Mesenchymal stem cell (in vitro differentiated cells and primary cell): ENCODE data around the gene EVC2.

Source experiments
- DNase-seq: peaks from one replicate; pipeline ENCODE4 v3.0.0-alpha.2; 2013
- H2AFZ ChIP-seq: one replicate; pipeline ENCODE4 v1.6.1; 2013; ENCODE audit warnings: low read depth, mild to moderate bottlenecking, control low read depth, inconsistent platforms, low read length, moderate library complexity
- H2AK5ac ChIP-seq: 2 replicates; pipeline ENCODE4 v1.6.1; 2013; ENCODE audit warnings: low read length, moderate library complexity, mild to moderate bottlenecking, inconsistent platforms; ENCODE audit not compliant: severe bottlenecking
- H2BK120ac ChIP-seq: one replicate; pipeline ENCODE4 v1.6.1; 2013; ENCODE audit warnings: low read depth, mild to moderate bottlenecking, inconsistent platforms, low read length, moderate library complexity
- H2BK12ac ChIP-seq, 2 experiments: one replicate each; pipeline ENCODE4 v1.6.1; 2013; ENCODE audit warnings: inconsistent platforms in 2 of 2, low read length in 2 of 2, mild to moderate bottlenecking in 2 of 2, moderate library complexity in 2 of 2, control low read depth in 1 of 2
- H2BK15ac ChIP-seq: one replicate; pipeline ENCODE4 v1.6.1; 2013; ENCODE audit warnings: mild to moderate bottlenecking, low read depth, inconsistent platforms; ENCODE audit not compliant: poor library complexity, severe bottlenecking
- H2BK5ac ChIP-seq: 2 replicates; pipeline ENCODE4 v1.6.1; 2013; ENCODE audit warnings: low read depth, mild to moderate bottlenecking, low read length, control low read depth, inconsistent platforms; ENCODE audit not compliant: poor library complexity, severe bottlenecking
- H3K14ac ChIP-seq, 2 experiments: one replicate each; pipeline ENCODE4 v1.6.1; 2013; ENCODE audit warnings: inconsistent platforms in 2 of 2, low read length in 2 of 2, control low read depth in 1 of 2, mild to moderate bottlenecking in 1 of 2, moderate library complexity in 1 of 2
- H3K18ac ChIP-seq, 2 experiments: one replicate each; pipeline ENCODE4 v1.6.1; 2013; ENCODE audit warnings: inconsistent platforms in 2 of 2, low read length in 2 of 2, control low read depth in 1 of 2, low read depth in 1 of 2, mild to moderate bottlenecking in 1 of 2
- H3K23ac ChIP-seq, 2 experiments: one replicate each; pipeline ENCODE4 v1.6.1; 2013; ENCODE audit warnings: inconsistent platforms in 2 of 2, low read length in 2 of 2, mild to moderate bottlenecking in 2 of 2, moderate library complexity in 2 of 2, control low read depth in 1 of 2
- H3K27ac ChIP-seq: 2 replicates; pipeline ENCODE4 v1.5.1; 2013; ENCODE audit warnings: mild to moderate bottlenecking, moderate library complexity, low read length, control low read depth, inconsistent platforms; ENCODE audit not compliant: poor library complexity, severe bottlenecking
- H3K27me3 ChIP-seq, 2 experiments: 2 replicates each; pipeline versions ENCODE4 v1.6.1 to v1.7.0; 2013; ENCODE audit warnings: low read length in 2 of 2, mild to moderate bottlenecking in 2 of 2, moderate library complexity in 2 of 2, control low read depth in 1 of 2, inconsistent platforms in 1 of 2; ENCODE audit not compliant: control insufficient read depth in 1 of 2, insufficient read depth in 1 of 2
- H3K36me3 ChIP-seq, 2 experiments: 2 replicates each; pipeline versions ENCODE4 v1.6.1 to v1.7.0; 2013; ENCODE audit warnings: low read length in 2 of 2, control low read depth in 1 of 2, inconsistent platforms in 1 of 2, low read depth in 1 of 2, mild to moderate bottlenecking in 1 of 2; ENCODE audit not compliant: insufficient read depth in 2 of 2, control insufficient read depth in 1 of 2
- H3K4ac ChIP-seq, 2 experiments: one replicate each; pipeline ENCODE4 v1.6.1; 2013; ENCODE audit warnings: inconsistent platforms in 2 of 2, low read length in 2 of 2, mild to moderate bottlenecking in 2 of 2, moderate library complexity in 2 of 2, control low read depth in 1 of 2, low read depth in 1 of 2
- H3K4me1 ChIP-seq: 2 replicates; pipeline ENCODE4 v1.6.1; 2013; ENCODE audit warnings: low read depth, low read length, control low read depth; ENCODE audit not compliant: control insufficient read depth, insufficient read depth
- H3K4me2 ChIP-seq: 2 replicates; pipeline ENCODE4 v1.6.1; 2013; ENCODE audit warnings: low read length, mild to moderate bottlenecking, inconsistent platforms; ENCODE audit not compliant: poor library complexity, severe bottlenecking
- H3K4me3 ChIP-seq, 2 experiments: 2 replicates each; pipeline versions ENCODE4 v1.5.1 to v1.7.0; 2013; ENCODE audit warnings: low read length in 2 of 2, mild to moderate bottlenecking in 2 of 2, control low read depth in 1 of 2, low read depth in 1 of 2; ENCODE audit not compliant: insufficient read depth in 1 of 2
- H3K79me1 ChIP-seq: replicated peaks from 2 replicates; pipeline ENCODE4 v1.6.1; 2013; ENCODE audit warnings: mild to moderate bottlenecking, control low read depth, low read length, inconsistent platforms; ENCODE audit not compliant: poor library complexity, severe bottlenecking
- H3K9ac ChIP-seq: 2 replicates; pipeline ENCODE4 v1.7.0; 2013; ENCODE audit warnings: mild to moderate bottlenecking, low read length, moderate library complexity
- H3K9me3 ChIP-seq: 2 replicates; pipeline ENCODE4 v1.7.0; 2013; ENCODE audit warnings: mild to moderate bottlenecking, low read length; ENCODE audit not compliant: control insufficient read depth
- H4K8ac ChIP-seq: one replicate; pipeline ENCODE4 v1.6.1; 2013; ENCODE audit warnings: inconsistent platforms, mild to moderate bottlenecking, low read length, moderate library complexity
- H4K91ac ChIP-seq: one replicate; pipeline ENCODE4 v1.6.1; 2013; ENCODE audit warnings: mild to moderate bottlenecking, low read length, inconsistent platforms
- WGBS: methylation state at CpG from one replicate; pipeline ENCODE4 v1.1.7; 2013; ENCODE audit warnings: mixed read lengths; 5-methylcytosine and 5-hydroxymethylcytosine counted together

The EVC2 gene

DNA sequence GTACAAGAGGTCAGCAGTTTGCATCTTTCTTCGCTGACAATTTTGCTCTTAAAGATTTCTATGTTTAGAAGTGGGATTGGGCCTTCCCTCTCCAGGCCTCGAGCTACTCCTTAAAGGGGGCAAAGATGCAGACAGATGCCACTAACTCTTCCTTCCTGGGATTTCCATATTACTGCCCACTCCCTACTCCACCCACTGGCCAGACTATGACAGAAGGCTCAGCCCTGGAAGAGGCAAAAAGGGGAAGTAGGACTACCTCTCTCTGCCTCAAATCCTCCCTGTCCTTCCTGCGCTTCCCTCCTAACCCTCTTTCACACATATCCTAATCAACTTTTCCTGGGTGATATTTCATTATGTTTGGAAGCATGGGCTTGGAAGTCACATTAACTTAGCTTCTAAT, 58.3 kb downstream of the EVC2 start:
- Histone ChIP-seq H3K4me2 (no peak overlapping the region), H3K14ac (no peak overlapping the region), H2BK12ac (no peak overlapping the region), H3K36me3 (peaks cover 35 to 90% of the 10 kb centered on the region in 2 experiments), H2BK120ac (no peak overlapping the region), H3K27ac (no peak overlapping the region), H4K8ac (no peak overlapping the region), H2BK5ac (no peak overlapping the region), H3K79me1 (peaks cover 6% of the 10 kb centered on the region), H3K9me3 (no peaks in the 10 kb centered on the region), H2BK15ac (no peak overlapping the region), H3K4ac (no peak overlapping the region), H3K4me3 (no peak overlapping the region), H3K18ac (no peak overlapping the region), H3K23ac (no peak overlapping the region), H3K4me1 (no peaks in the 10 kb centered on the region), H3K27me3 (no peaks in the 10 kb centered on the region), H2AFZ (no peak overlapping the region), H3K9ac (no peak overlapping the region), H2AK5ac (no peak overlapping the region), H4K91ac (no peak overlapping the region)
- 92% methylated on average over 3 of the region's 3 CpGs for WGBS
- DNase-seq = no peak

DNA sequence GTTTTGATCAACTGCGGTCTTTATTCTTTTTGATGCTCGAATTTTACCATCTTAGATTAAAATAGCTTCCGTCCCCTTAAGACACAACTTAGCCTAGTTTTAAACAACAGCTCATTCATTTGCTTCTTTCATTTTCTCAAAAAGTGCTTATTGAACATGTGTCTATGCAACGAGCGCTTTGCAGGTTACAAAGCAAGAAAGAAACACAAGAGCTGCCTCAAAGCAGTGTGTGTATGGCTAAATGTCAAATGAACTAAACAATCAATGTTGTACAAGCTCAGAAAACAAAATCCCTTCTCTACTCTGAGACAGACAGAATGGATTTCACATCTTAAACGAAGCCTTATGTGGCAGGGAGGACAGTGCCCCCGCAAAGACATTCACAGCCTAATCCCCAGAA, 61.0 kb downstream of the EVC2 start:
- no peaks in the 10 kb centered on the region for H3K27me3 ChIP-seq

DNA sequence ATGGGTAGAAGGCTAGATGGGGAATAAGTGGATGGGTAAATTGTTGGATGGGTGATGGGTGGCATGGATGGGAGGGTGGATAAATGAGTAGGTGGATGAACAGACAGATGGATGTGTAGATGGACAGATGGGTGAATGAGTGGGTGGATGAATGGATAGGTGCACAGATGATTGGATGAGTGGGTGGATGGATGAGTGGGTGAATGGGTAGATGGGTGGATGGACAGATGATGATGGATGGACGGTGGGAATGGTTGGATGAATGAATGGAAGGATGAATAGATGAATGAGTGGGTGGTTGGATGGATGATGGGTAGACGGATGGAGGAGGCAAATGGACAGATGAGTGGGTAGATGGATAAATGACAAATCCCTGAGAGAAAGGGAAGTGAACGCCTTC, 68.3 kb downstream of the EVC2 start:
- Histone ChIP-seq H4K8ac (no peak overlapping the region), H3K79me1 (no peaks in the 10 kb centered on the region), H2BK12ac (no peak overlapping the region), H2AK5ac (no peak overlapping the region), H3K9ac (no peak overlapping the region), H2AFZ (no peak overlapping the region), H2BK120ac (no peak overlapping the region), H3K27ac (no peak overlapping the region), H3K4ac (no peak overlapping the region), H3K4me2 (no peak overlapping the region), H2BK15ac (no peak overlapping the region), H4K91ac (no peak overlapping the region), H3K4me3 (no peak overlapping the region), H3K18ac (no peak overlapping the region), H3K4me1 (peaks cover 8% of the 10 kb centered on the region), H3K9me3 (no peaks in the 10 kb centered on the region), H3K14ac (no peak overlapping the region), H3K23ac (no peak overlapping the region), H3K27me3 (no peaks in the 10 kb centered on the region), H3K36me3 (peaks cover 15 to 60% of the 10 kb centered on the region in 2 experiments), H2BK5ac (no peak overlapping the region)
- no peak for DNase-seq
- WGBS = 58% methylated on average over 2 of the region's 3 CpGs

More for the DNA sequence above, 61.0 kb downstream of the EVC2 start:
- Histone ChIP-seq H2AFZ (no peak overlapping the region), H4K8ac (no peak overlapping the region), H3K4me1 (no peaks in the 10 kb centered on the region), H3K9ac (no peak overlapping the region), H4K91ac (no peak overlapping the region), H2BK120ac (no peak overlapping the region), H2BK15ac (no peak overlapping the region), H3K79me1 (peaks cover 6% of the 10 kb centered on the region), H3K4ac (no peak overlapping the region), H3K4me2 (no peak overlapping the region), H3K27ac (no peak overlapping the region), H3K4me3 (no peak overlapping the region), H3K18ac (no peak overlapping the region), H3K9me3 (no peaks in the 10 kb centered on the region), H2BK12ac (no peak overlapping the region), H3K23ac (no peak overlapping the region), H2AK5ac (no peak overlapping the region), H2BK5ac (no peak overlapping the region), H3K36me3 (peaks cover 20 to 86% of the 10 kb centered on the region in 2 experiments), H3K14ac (no peak overlapping the region)
- WGBS = 95% methylated on average over 7 of the region's 7 CpGs
- DNase-seq = no peak

DNA sequence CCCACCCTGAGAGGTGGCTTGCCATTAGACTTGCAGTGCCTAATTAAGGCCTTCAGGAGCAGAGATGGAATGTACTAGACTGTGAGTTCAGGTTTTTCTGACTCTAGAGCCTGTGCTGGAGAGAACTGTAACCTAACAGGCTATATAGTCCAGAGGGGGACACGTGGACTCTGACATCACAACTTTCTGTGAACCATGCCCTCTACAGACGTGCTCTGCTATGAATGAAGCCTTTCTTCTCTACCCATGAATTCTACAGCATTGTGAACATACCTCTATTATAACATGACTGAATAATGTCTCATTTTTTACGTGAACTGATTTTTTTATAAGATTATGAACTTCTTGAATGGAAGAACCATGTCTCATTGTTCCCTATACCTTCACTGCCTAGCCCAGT, 68.8 kb downstream of the EVC2 start:
- Histone ChIP-seq H2AFZ (no peak overlapping the region), H3K23ac (no peak overlapping the region), H3K9me3 (no peaks in the 10 kb centered on the region), H3K4me1 (peaks cover 8% of the 10 kb centered on the region), H3K4me3 (no peak overlapping the region), H2BK15ac (no peak overlapping the region), H4K91ac (no peak overlapping the region), H3K4me2 (no peak overlapping the region), H2BK5ac (no peak overlapping the region), H3K9ac (peak overlapping the region; percentile 59), H2BK12ac (no peak overlapping the region), H3K79me1 (no peaks in the 10 kb centered on the region), H4K8ac (no peak overlapping the region), H3K36me3 (peaks cover 15 to 57% of the 10 kb centered on the region in 2 experiments), H3K27ac (no peak overlapping the region), H3K14ac (peak overlapping the region in 1 of 2 experiments; percentile 6), H3K27me3 (no peaks in the 10 kb centered on the region), H2BK120ac (no peak overlapping the region), H3K18ac (peak overlapping the region in 1 of 2 experiments; percentile 91), H3K4ac (peak overlapping the region in 1 of 2 experiments; percentile 3), H2AK5ac (no peak overlapping the region)
- 100% methylated on average over 2 of the region's 3 CpGs for WGBS
- DNase-seq = no peak
